ENCODE data around the gene TNS3.
"Not testable (repeated sequence)": the region's sequence is repeated elsewhere in the genome, so short reads cannot be mapped to it uniquely, and the experiment has no call there.

Gene TNS3

DNA sequence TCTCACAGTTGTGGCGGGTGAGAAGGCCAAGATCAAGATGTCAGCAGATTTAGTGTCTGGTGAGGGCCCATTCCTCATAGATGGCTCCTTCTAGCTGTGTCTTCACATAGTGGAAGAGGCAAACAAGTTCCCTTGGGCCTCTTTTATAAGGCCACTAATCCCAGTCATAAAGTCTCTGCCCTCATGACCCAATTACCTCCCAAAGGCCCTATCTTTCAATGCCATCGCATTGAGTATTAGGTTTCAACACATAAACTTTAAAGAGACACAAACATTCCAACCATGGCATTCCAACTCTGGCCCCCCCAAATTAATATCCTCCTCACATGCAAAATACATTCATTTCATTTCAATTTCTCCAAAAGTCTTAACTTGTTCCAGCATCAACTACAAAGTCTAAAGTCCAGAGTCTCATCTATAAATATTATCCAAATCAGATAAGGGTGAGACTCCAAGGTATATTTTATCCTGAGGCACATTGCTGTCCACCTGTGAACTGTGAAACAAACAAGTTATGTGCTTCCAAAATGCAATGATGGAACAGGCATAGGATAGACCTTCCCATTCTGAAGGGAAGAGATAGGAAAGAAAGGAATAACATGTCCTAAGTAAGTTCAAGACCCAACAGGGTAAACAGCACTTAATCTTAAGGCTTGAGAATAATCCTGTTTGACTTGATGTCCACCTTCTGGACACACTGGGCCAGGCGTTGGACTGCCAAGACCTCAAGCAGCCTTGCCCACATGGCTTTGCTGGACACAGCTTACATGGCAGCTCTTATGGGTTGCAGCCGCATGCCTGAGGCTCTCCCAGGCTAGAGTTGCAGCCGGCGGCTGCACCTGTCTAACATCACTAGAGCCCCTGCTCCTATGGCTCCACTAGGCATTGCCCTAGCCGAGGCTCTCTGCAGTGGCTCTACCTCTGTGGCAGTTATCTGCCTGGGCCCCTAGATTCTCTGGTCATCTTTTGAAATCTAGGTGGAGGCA lies 312.8 kb downstream of the TNS3 start:
- DNase-seq = no peak

- DNase-seq = no peak
These were observed 314.6 kb downstream of the TNS3 start for GRCh38 chr7:47267346-47267745.

DNA sequence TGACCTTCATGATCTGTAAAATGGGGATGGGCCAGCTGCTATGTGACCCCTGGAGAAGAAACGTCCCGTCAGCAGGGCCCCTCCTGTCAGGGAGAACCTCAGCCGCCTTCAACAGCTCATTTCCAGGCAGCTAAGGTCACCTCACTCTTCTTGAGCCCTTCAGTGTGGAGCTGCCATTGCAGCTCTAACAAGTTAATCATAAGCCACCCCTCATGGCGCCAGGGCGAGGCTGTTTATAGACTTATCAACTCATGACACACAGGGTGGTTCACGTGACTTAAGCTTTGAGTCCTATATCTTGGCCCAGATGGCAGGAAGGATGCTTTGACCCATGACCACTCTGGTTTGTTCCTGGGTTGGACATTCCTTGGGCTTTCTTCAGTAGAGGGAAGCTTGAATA lies 315.1 kb downstream of the TNS3 start:
- DNase-seq = no peak

GRCh38 chr7:47266131-47266706 lies 315.7 kb downstream of the TNS3 start:
- peak; percentile 66 for DNase-seq

GRCh38 chr7:47265621-47266020 lies 316.3 kb downstream of the TNS3 start:
- no peak for DNase-seq

GRCh38 chr7:47264021-47264651 lies 317.8 kb downstream of the TNS3 start:
- DNase-seq = no peak

DNA sequence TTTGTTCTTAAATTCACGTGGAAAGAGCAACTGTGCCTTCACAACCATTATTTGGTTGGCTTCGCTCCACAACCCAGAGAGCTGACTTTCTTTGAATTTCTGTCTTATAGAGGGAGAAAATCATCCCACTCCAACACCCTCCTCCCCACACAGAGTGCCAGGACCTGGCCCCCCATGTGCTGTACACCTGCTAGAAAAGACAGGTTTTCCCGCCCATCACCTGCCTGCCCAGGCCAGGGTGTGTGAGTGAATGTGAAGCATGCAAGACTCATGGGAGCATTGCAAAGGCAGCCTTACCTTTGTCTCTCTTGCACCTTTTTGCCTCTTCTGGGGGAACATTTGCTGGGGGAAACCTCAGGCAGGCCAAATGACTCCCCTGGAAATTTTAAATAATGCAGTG lies 319.0 kb downstream of the TNS3 start:
- DNase-seq = no peak

GRCh38 chr7:47262160-47262559 lies 319.8 kb downstream of the TNS3 start:
- not testable (repeated sequence) for DNase-seq

DNA sequence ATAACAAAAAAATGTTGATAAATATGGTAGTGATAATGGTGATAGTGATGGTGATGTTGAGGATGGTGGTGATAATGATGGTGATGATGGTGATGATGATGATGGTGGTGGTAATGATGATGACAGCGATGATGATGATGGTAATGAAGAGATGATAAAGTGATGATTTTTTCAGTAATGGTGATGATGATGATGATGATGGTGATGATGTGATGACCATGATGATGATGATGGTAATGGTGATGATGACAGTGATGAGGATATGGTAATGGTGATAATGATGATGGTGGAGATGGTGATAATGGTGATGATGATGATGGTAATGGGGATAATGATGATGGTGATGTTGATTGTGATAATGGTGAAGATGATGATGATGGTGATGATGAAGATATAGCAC lies 321.6 kb downstream of the TNS3 start:
- DNase-seq = no peak

- DNase-seq = no peak
These were observed 322.2 kb downstream of the TNS3 start for GRCh38 chr7:47259682-47260081.

DNA sequence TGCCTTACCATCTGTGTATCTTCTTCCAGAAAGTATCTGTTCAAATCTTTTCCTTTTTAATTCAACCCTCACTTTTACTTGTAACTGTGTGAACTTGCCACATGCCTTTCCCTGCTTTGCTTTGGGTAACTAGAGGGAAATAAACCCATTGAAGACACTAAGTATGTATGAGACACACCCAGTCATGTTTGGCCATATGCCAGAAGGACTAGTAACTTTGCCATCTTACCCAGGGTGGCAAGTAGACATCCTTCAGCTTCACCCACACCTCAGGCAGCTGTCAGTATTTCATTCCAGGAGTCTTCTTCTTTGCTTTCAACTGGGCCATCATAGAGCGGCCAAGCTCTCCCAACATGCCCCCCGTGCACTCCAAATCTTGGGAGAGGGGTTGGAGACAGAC lies 323.1 kb downstream of the TNS3 start:
- no peak for DNase-seq

DNA sequence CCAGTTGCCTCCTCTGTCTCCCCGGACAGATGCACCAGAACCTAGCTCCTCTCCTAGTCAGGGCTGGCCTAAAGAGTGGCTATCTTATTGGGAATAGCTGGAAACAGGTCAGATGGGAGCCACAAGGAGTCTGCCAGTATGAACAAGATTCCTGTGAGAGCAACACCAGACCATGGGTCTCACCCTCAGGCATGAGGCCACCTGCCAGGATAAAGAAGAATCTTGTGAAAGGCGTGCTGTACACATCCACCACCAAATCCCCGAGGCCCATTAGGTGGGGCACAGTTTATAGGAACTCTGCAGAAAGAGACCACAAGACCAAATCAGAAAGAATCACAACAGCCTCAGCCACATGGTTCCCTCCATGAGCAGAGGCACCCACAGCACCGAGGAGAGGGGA lies 325.9 kb downstream of the TNS3 start:
- no peak for DNase-seq

DNA sequence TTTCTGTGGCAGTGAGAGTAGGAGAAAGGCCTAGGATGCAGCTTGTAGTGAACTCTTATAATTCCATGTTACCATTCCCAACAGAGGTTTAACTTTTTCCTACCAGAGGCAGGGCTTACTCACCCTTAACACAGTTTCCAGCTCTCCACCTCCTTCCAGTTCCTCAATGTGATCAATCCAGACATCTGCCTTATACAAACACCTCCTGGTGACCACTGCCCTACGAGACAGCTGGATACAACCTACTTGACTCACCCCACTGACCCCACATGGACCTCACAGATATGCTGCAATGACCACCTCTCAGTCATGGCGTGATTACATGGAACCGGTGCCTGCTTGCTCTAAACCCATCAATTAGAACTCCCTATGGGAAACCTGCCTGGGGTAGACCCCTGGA lies 326.5 kb downstream of the TNS3 start:
- no peak for DNase-seq

DNA sequence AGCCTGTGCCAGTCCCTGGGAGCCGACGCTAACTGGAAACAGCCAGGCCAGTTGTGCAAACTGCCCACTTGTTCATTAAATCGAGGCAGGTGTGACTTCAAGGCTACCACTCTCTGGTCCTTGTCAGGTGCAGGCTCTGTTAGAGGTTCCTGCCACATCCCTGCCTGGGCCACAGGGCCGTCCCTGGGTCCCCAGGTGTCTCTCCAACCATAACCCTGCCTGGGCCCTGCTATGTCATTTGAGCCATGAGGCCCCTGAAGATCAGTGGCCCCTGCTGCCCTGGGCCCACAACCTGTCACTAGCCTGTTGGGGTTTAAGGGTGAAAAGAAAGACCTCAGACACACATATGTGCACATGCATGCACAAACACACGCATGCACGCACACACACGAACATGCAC lies 326.9 kb downstream of the TNS3 start:
- no peak for DNase-seq

- peak; percentile 60 for DNase-seq
These were observed 327.6 kb downstream of the TNS3 start for GRCh38 chr7:47254081-47254977.

- peak; percentile 63 for DNase-seq
These were observed 328.2 kb downstream of the TNS3 start for GRCh38 chr7:47253650-47254080.

GRCh38 chr7:47252675-47253074 lies 329.2 kb downstream of the TNS3 start:
- DNase-seq = no peak

DNA sequence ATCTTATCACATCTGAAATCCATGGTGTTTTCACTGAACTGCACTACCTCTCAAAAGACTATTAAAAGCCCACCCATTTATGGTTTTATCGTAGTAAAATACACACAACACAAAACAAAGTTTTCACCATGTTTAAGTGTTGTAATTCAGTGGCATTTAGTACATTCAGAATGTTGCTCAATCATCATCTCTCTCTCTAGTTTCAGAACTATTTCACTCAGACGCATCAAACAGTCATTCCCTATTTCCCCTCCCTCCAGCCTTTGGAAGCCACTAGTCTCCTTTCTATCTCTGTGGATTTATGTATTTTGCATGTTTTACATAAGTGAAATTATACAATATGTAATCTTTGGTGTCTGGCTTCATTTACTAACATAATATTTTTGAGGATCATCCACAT lies 332.6 kb downstream of the TNS3 start:
- DNase-seq = no peak

DNA sequence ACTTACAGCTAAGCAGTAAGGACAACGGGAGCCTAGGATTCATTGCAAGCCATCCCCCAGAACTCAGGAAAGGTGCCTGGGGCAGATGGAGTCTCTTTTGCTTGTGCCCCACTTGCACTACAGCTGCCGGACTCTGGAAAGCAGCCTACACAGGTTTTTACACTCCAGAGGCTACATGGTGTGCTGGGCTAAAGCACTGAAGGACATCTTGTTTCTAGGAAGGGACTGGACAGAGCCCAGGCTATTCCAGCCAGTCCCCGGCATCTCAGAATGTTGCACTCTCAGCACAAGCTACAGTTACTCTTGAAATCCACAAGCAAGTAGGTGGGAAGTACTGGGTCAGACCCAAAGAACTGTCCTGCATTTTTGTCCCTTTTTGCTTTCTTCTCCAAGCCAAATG lies 333.1 kb downstream of the TNS3 start:
- no peak for DNase-seq

DNA sequence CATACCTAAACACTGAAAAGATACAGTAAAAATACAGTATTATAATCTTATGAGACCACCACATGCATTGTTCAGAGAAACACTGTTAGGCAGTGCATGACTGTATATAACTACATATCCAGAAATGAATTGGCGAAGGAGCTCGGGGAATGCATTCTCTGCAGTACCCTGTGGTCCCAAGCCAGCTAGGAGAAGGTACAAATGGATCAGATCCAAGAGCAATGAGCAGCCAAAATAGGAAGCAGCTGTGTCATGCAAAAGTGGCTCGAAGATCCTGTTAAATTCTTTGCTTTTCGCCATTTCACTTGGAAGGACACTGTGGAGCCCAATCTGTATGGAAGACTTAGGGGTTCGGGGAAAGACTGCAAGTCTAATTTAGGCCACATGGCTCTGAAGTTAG lies 334.8 kb downstream of the TNS3 start:
- no peak for DNase-seq

- no peak for DNase-seq
These were observed 337.2 kb downstream of the TNS3 start for GRCh38 chr7:47244692-47245091.
